K562 (cell line): ENCODE measurements around the gene RETNLB. TPM values are rescaled to one million over a fixed set of nuclear protein-coding genes. Genes with fewer than 3 reads are reported as not detected.

Experiments used
- ATAC-seq: fragments of 200-7000 bp; cut with Tn5 transposase; 3 replicates; pipeline ENCODE4 v1.9.1; 2020; ENCODE audit warnings: moderate library complexity
- BruUV-seq: library from RNA; stranded (reverse); fragments of 400-500 nt; replicated peaks from 2 replicates; lab custom pipeline; 2021; lab: Mats Ljungman, UMichigan
- CTCF ChIA-PET: fragments of 300-600 bp; formaldehyde crosslinking; extraction: SDS; loops from one replicate; lab custom pipeline; 2021; ENCODE audit warnings: low intra/inter-chr PET ratio; lab: Yijun Ruan, JAX
- POLR2A ChIA-PET: fragments of 300-600, 350-650 bp; sonication (Branson Sonifier 250); formaldehyde crosslinking; extraction: SDS; loops from one replicate; lab custom pipeline; 2021; ENCODE audit warnings: antibody characterized with exemption, inconsistent platforms; lab: Yijun Ruan, JAX
- DNase-seq, 4 experiments: peaks; one replicate each; pipeline versions ENCODE4 v3.0.0 to v3.0.0-alpha.2; 2011 to 2018; ENCODE audit warnings: low spot score in 3 of 4, mixed read lengths in 3 of 4; ENCODE audit errors: extremely low read depth in 1 of 4
- FAIRE-seq: peaks from 2 replicates; lab custom pipeline; 2011; peaks lifted over from hg19 to GRCh38; lab: Jason Lieb, UNC
- H2AFZ ChIP-seq: 2 replicates; pipeline ENCODE4 v1.6.0; 2011; ENCODE audit warnings: low read depth, low read length, control low read depth, inconsistent platforms
- H3K27ac ChIP-seq: fragments of 200-600 bp; 3 replicates; pipeline ENCODE4 v1.8.0; 2011; ENCODE audit warnings: low read depth, mild to moderate bottlenecking, control low read depth, inconsistent platforms, low read length, moderate library complexity, mixed read lengths; ENCODE audit errors: extremely low read depth
- H3K27me3 ChIP-seq, 2 experiments: fragments of 300-600 bp in 1 of 2; 2 replicates in 1 of 2; 3 replicates in 1 of 2; pipeline versions ENCODE4 v1.6.0 to v1.8.0; 2011; ENCODE audit warnings: inconsistent platforms in 2 of 2, low read length in 2 of 2, mild to moderate bottlenecking in 1 of 2, mixed read lengths in 1 of 2, moderate library complexity in 1 of 2; ENCODE audit not compliant: control insufficient read depth in 2 of 2, insufficient read depth in 2 of 2
- H3K36me3 ChIP-seq: fragments of 300-600 bp; 3 replicates; pipeline ENCODE4 v1.8.0; 2011; ENCODE audit warnings: mild to moderate bottlenecking, low read length, inconsistent platforms; ENCODE audit not compliant: control insufficient read depth, insufficient read depth
- H3K4me1 ChIP-seq, 2 experiments: fragments of 200-600 bp in 1 of 2; replicated peaks in 1 of 2; 2 replicates in 1 of 2; 3 replicates in 1 of 2; pipeline versions ENCODE4 v1.5.1 to v1.8.0; 2011; ENCODE audit warnings: inconsistent platforms in 2 of 2, low read length in 2 of 2, mild to moderate bottlenecking in 1 of 2, mixed read lengths in 1 of 2, moderate library complexity in 1 of 2; ENCODE audit not compliant: control insufficient read depth in 2 of 2, insufficient read depth in 2 of 2
- H3K4me2 ChIP-seq: 2 replicates; pipeline ENCODE4 v1.6.1; 2011; ENCODE audit warnings: low read length, control low read depth, inconsistent platforms, mixed read lengths; ENCODE audit not compliant: insufficient read depth
- H3K4me3 ChIP-seq: fragments of 200-600 bp; sonication (generic), shearing (Covaris generic); 2 replicates; pipeline ENCODE4 v1.5.1; 2016; ENCODE audit warnings: control low read depth, inconsistent platforms
- H3K79me2 ChIP-seq: fragments of 200-600 bp; 3 replicates; pipeline ENCODE4 v1.8.0; 2011; ENCODE audit warnings: low read length, inconsistent platforms; ENCODE audit not compliant: control insufficient read depth, insufficient read depth
- H3K9ac ChIP-seq, 2 experiments: 2 replicates each; pipeline versions ENCODE4 v1.6.0 to v1.6.1; 2011; ENCODE audit warnings: low read depth in 2 of 2, low read length in 2 of 2, control low read depth in 1 of 2, inconsistent platforms in 1 of 2, mild to moderate bottlenecking in 1 of 2, mixed read lengths in 1 of 2; ENCODE audit not compliant: insufficient read depth in 1 of 2
- H3K9me1 ChIP-seq: one replicate; pipeline ENCODE4 v1.6.0; 2011; ENCODE audit warnings: inconsistent platforms, mild to moderate bottlenecking, low read length, moderate library complexity; ENCODE audit not compliant: control insufficient read depth, insufficient read depth
- H3K9me3 ChIP-seq: replicated peaks from 2 replicates; pipeline ENCODE4 v1.5.1; 2011; ENCODE audit warnings: low read depth, low read length, inconsistent platforms; ENCODE audit not compliant: control insufficient read depth, insufficient read depth
- H4K20me1 ChIP-seq: replicated peaks from 2 replicates; pipeline ENCODE4 v1.6.1; 2011; ENCODE audit warnings: low read length, inconsistent platforms, mixed read lengths; ENCODE audit not compliant: control insufficient read depth, insufficient read depth
- MCM5 ChIP-seq: fragments of 450-650 bp; IDR thresholded peaks from 2 replicates; pipeline ENCODE4 v1.6.1; 2016; ENCODE audit warnings: low read depth
- ZBTB8A ChIP-seq: fragments of 450-650 bp; IDR thresholded peaks from 2 replicates; pipeline ENCODE4 v1.6.1; 2018; ENCODE audit warnings: mild to moderate bottlenecking, moderate library complexity; ENCODE audit not compliant: partially characterized antibody
- ZNF224 ChIP-seq: sonication (generic); formaldehyde crosslinking; IDR thresholded peaks from 2 replicates; pipeline ENCODE4 v1.8.0; 2022; ENCODE audit warnings: mild to moderate bottlenecking, missing genetic modification reagents
- ZNF239 ChIP-seq: fragments of 250-450 bp; sonication (Bioruptor Pico); IDR thresholded peaks from 2 replicates; pipeline ENCODE4 v1.4.0; 2020; ENCODE audit warnings: mild to moderate bottlenecking
- ZNF274 ChIP-seq: IDR thresholded peaks from 2 replicates; pipeline ENCODE4 v1.6.1; 2011; ENCODE audit warnings: low read depth, mild to moderate bottlenecking, low read length, moderate library complexity, borderline replicate concordance
- WGBS: fragments of 100-300 bp; shearing (Covaris generic); methylation state at CpG from one replicate; pipeline ENCODE4 v1.1.6; 2016; ENCODE audit warnings: low coverage, mixed read lengths; ENCODE audit not compliant: insufficient coverage; ENCODE audit errors: missing lambda C conversion rate; 5-methylcytosine and 5-hydroxymethylcytosine counted together
- in situ Hi-C: fragments of 300-500 bp; cut with MboI; formaldehyde crosslinking; loops from 4 replicates; pipeline ENCODE4 v1.15.0; 2018; ENCODE audit warnings: inconsistent platforms, mixed read lengths
- intact Hi-C: fragments of 100-400 bp; cut with micrococcal nuclease; formaldehyde crosslinking; loops from 2 replicates; pipeline ENCODE4 v1.14.2; 2022
- polyA plus RNA-seq, 8 experiments: library from polyadenylated mRNA; depleted of rRNA in 4 of 8; stranded (reverse) in 5 of 8; unstranded in 3 of 8; fragments of >200 nt; fragmentation: Nextera tagmentation in 2 of 8; fragmentation: Illumina TruSeq in 1 of 8; extraction: Ambion mirVana in 2 of 8; extraction: Trizol in 1 of 8; gene quantifications; 2 replicates each; pipeline versions ENCODE4 v1.2.1 to v1.2.3, GENCODE V29; 2011 to 2014; ENCODE audit warnings: inconsistent platforms in 1 of 8, missing spikeins in 1 of 8
- total RNA-seq, 7 experiments: library from RNA; depleted of rRNA in 6 of 7; stranded (reverse); fragments of >200 nt in 6 of 7; fragmentation: Illumina TruSeq in 2 of 7; extraction: Trizol in 2 of 7; gene quantifications; 2 replicates each; pipeline versions ENCODE4 v1.2.1 to v1.2.3, GENCODE V29; 2011 to 2021; ENCODE audit warnings: low replicate concordance in 1 of 7
- TF ChIP-seq, protein P1 (sequence below): fragments of 200-400 bp; formaldehyde crosslinking; IDR thresholded peaks from 2 replicates; pipeline ENCODE4 v1.6.1; 2017; ENCODE audit warnings: mild to moderate bottlenecking, low read depth, low read length, moderate library complexity

The RETNLB gene
- total and polyA plus RNA-seq, 9 of the 15 experiments (the other 6 are each of a cell fraction or from before 2014, with no cell fraction given) = not detected

- intact Hi-C loops = no loop called here
- POLR2A ChIA-PET = no interaction called here
Measured at GRCh38 chr3:108804966-108805365, 47.8 kb upstream of the RETNLB start.

More at GRCh38 chr3:108804966-108805365, 47.8 kb upstream of the RETNLB start:
- Histone ChIP-seq H3K36me3 (no peaks in the 10 kb centered on the region), H3K27me3 (no peaks in the 10 kb centered on the region), H3K9ac (no peak overlapping the region), H3K4me2 (no peak overlapping the region), H3K79me2 (no peaks in the 10 kb centered on the region), H3K27ac (no peak overlapping the region), H3K9me3 (no peaks in the 10 kb centered on the region), H3K4me1 (no peaks in the 10 kb centered on the region), H3K9me1 (no peaks in the 10 kb centered on the region), H3K4me3 (no peak overlapping the region), H4K20me1 (no peaks in the 10 kb centered on the region), H2AFZ (no peak overlapping the region)
- no TSS peak for BruUV-seq
- no peak for ATAC-seq
- FAIRE-seq = no peak
- CTCF ChIA-PET = no interaction called here
- in situ Hi-C loops = no loop called here
- 0% methylated on average over 4 of the region's 4 CpGs for WGBS
- DNase-seq = no peak
- TF ChIP-seq, protein P1, sequence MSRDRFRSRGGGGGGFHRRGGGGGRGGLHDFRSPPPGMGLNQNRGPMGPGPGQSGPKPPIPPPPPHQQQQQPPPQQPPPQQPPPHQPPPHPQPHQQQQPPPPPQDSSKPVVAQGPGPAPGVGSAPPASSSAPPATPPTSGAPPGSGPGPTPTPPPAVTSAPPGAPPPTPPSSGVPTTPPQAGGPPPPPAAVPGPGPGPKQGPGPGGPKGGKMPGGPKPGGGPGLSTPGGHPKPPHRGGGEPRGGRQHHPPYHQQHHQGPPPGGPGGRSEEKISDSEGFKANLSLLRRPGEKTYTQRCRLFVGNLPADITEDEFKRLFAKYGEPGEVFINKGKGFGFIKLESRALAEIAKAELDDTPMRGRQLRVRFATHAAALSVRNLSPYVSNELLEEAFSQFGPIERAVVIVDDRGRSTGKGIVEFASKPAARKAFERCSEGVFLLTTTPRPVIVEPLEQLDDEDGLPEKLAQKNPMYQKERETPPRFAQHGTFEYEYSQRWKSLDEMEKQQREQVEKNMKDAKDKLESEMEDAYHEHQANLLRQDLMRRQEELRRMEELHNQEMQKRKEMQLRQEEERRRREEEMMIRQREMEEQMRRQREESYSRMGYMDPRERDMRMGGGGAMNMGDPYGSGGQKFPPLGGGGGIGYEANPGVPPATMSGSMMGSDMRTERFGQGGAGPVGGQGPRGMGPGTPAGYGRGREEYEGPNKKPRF = no peak
- TF ChIP-seq ZBTB8A = no peak
- no peak for TF ChIP-seq ZNF239 (CRISPR knock-in tag)
- no peak for TF ChIP-seq ZNF224 (CRISPR knock-in tag)
- TF ChIP-seq MCM5 = no peak
- TF ChIP-seq ZNF274 = no peak
